Measurements from ENCODE around the gene CEP57L1. TPM values are rescaled to one million over a fixed set of nuclear protein-coding genes. Genes with fewer than 3 reads are reported as not detected.

Gene CEP57L1
- total RNA-seq, 1 experiment from 2014 or later: 8.4 TPM

GRCh38 chr6:109097661-109098060 lies 2.4 kb downstream of the CEP57L1 start:
- Histone ChIP-seq H3K23ac (ENCODE audit: insufficient read length, low read depth, low read length) (no peak overlapping the region), H2BK5ac (ENCODE audit: insufficient read length, low read length) (no peak overlapping the region), H3K4ac (ENCODE audit: low read depth, low read length) (no peak overlapping the region), H2AK5ac (ENCODE audit: insufficient read length, low read length) (no peak overlapping the region), H3K27me3 (ENCODE audit: insufficient read depth, low read length) (no peaks in the 10 kb centered on the region), H3K9me3 (ENCODE audit: control insufficient read depth, low read depth, low read length) (no peaks in the 10 kb centered on the region), H3K79me2 (ENCODE audit: insufficient read depth, low read length) (no peaks in the 10 kb centered on the region), H3K14ac (ENCODE audit: insufficient read depth, low read length) (no peak overlapping the region), H2BK120ac (ENCODE audit: low read depth, low read length, poor library complexity, severe bottlenecking) (no peak overlapping the region), H3K4me1 (ENCODE audit: insufficient read depth, low read length) (no peaks in the 10 kb centered on the region), H2BK15ac (ENCODE audit: low read depth, low read length) (no peak overlapping the region), H3K79me1 (ENCODE audit: insufficient read depth, low read depth, low read length, poor library complexity, severe bottlenecking) (no peaks in the 10 kb centered on the region), H3K23me2 (ENCODE audit: insufficient read length, low read depth, low read length, poor library complexity, severe bottlenecking) (peaks cover 10% of the 10 kb centered on the region), H4K91ac (ENCODE audit: insufficient read length, low read depth, low read length) (no peak overlapping the region), H2BK12ac (ENCODE audit: insufficient read length, low read depth, low read length) (no peak overlapping the region), H4K5ac (ENCODE audit: insufficient read length, low read depth, low read length) (no peak overlapping the region), H3T11ph (ENCODE audit: low read length) (no peak overlapping the region), H4K20me1 (ENCODE audit: control insufficient read depth, insufficient read depth, insufficient read length) (no peaks in the 10 kb centered on the region), H3K18ac (ENCODE audit: insufficient read length, low read depth, low read length) (no peak overlapping the region), H3K27ac (ENCODE audit: insufficient read length, low read depth, low read length) (no peak overlapping the region), H2BK20ac (ENCODE audit: low read depth, low read length, poor library complexity, severe bottlenecking) (no peak overlapping the region), H3K56ac (ENCODE audit: insufficient read length, low read depth, low read length) (no peak overlapping the region), H3K4me2 (ENCODE audit: insufficient read depth, insufficient read length, low read length) (no peak overlapping the region), H2AFZ (ENCODE audit: low read length) (no peak overlapping the region), H4K8ac (replicated peaks; ENCODE audit: insufficient read length, low read depth, low read length) (no peak overlapping the region), H3K9ac (ENCODE audit: extremely low read depth, insufficient read length, low read length) (no peak overlapping the region)
- no peaks in the 10 kb centered on the region; a peak in 1 of 5 replicates for H3K9me3 Mint-ChIP-seq
- H3K4me3 Mint-ChIP-seq: no peak overlapping the region
- WGBS (ENCODE audit: extremely low coverage, insufficient read length, low lambda C conversion rate): no CpG with 5 or more reads among the region's 1 CpG
- H3K4me1 Mint-ChIP-seq: peaks cover 15 to 17% of the 10 kb centered on the region in 2 experiments
- TF ChIP-seq CTCF (conservative IDR thresholded peaks at IDR 0.05): no peak
- no peak overlapping the region for H3K27ac Mint-ChIP-seq
- no peaks in the 10 kb centered on the region for H3K27me3 Mint-ChIP-seq (ENCODE audit: low read depth)
- peaks cover 0 to 4% (median 0%) of the 10 kb centered on the region in 3 experiments; a peak in 1 of 7 replicates for H3K36me3 Mint-ChIP-seq (ENCODE audit: insufficient read depth in 1 of 3, low read depth in 3 of 3)
- DNase-seq: no peak
